Measurements from ENCODE around the gene PRTG. TPM values are rescaled to one million over a fixed set of nuclear protein-coding genes. Genes with fewer than 3 reads are reported as not detected.

The PRTG gene
- total RNA-seq, 4 donors from 2014 or later = 1.8 to 6.8 (median 2.9) TPM

GRCh38 chr15:55589287-55589686, 153.7 kb downstream of the PRTG start:
- DNase-seq (ENCODE audit: low spot score) (no peak), ATAC-seq (ENCODE audit: low FRiP score) (no peak)
- no peak for TF ChIP-seq CTCF (IDR thresholded peaks at IDR 0.05)

- ATAC-seq (ENCODE audit: low FRiP score) (no peak), DNase-seq (ENCODE audit: low spot score) (no peak)
- no peak for TF ChIP-seq CTCF (IDR thresholded peaks at IDR 0.05)
Observed at GRCh38 chr15:55588815-55589115, 154.2 kb downstream of the PRTG start.

- no peak for TF ChIP-seq CTCF (IDR thresholded peaks at IDR 0.05)
- DNase-seq (ENCODE audit: low spot score) (no peak), ATAC-seq (ENCODE audit: low FRiP score) (peak; percentile 89)
Observed at GRCh38 chr15:55588070-55588814, 154.7 kb downstream of the PRTG start, which contains the start of gene PYGO1. TSS of gene PYGO1 (minus strand) at chr15:55588345. CDS start at chr15:55587883, 462 bp downstream.

- no peak for DNase-seq (ENCODE audit: low spot score)
- peak; percentile 38 for ATAC-seq (ENCODE audit: low FRiP score)
- TF ChIP-seq CTCF (IDR thresholded peaks at IDR 0.05) = no peak
Observed at GRCh38 chr15:55587321-55588069, 155.5 kb downstream of the PRTG start.

GRCh38 chr15:55586808-55587207, 156.1 kb downstream of the PRTG start:
- ATAC-seq (ENCODE audit: low FRiP score) (no peak), DNase-seq (ENCODE audit: low spot score) (no peak)
- no peak for TF ChIP-seq CTCF (IDR thresholded peaks at IDR 0.05)

GRCh38 chr15:55576943-55577342, 166.0 kb downstream of the PRTG start:
- no peak for TF ChIP-seq CTCF (IDR thresholded peaks at IDR 0.05)
- no peak for ATAC-seq (ENCODE audit: low FRiP score)
- DNase-seq (ENCODE audit: low spot score) = no peak

GRCh38 chr15:55574096-55574495, 168.9 kb downstream of the PRTG start:
- TF ChIP-seq CTCF (IDR thresholded peaks at IDR 0.05) = no peak
- ATAC-seq (ENCODE audit: low FRiP score) (no peak), DNase-seq (ENCODE audit: low spot score) (no peak)

Data from omental fat pad (tissue), 4 donors.